ENCODE results near the gene HSPB6.
"Not testable (repeated sequence)": the region's sequence is repeated elsewhere in the genome, so short reads cannot be mapped to it uniquely, and the experiment has no call there.

The HSPB6 gene

GRCh38 chr19:35786299-35787160, 29.7 kb upstream of the HSPB6 start:
- DNase-seq (ENCODE audit: low read depth in 2 of 3, low spot score in 2 of 3) = no peak

GRCh38 chr19:35785339-35785627, 28.5 kb upstream of the HSPB6 start:
- DNase-seq (ENCODE audit: low read depth in 2 of 3, low spot score in 2 of 3) = no peak

DNA sequence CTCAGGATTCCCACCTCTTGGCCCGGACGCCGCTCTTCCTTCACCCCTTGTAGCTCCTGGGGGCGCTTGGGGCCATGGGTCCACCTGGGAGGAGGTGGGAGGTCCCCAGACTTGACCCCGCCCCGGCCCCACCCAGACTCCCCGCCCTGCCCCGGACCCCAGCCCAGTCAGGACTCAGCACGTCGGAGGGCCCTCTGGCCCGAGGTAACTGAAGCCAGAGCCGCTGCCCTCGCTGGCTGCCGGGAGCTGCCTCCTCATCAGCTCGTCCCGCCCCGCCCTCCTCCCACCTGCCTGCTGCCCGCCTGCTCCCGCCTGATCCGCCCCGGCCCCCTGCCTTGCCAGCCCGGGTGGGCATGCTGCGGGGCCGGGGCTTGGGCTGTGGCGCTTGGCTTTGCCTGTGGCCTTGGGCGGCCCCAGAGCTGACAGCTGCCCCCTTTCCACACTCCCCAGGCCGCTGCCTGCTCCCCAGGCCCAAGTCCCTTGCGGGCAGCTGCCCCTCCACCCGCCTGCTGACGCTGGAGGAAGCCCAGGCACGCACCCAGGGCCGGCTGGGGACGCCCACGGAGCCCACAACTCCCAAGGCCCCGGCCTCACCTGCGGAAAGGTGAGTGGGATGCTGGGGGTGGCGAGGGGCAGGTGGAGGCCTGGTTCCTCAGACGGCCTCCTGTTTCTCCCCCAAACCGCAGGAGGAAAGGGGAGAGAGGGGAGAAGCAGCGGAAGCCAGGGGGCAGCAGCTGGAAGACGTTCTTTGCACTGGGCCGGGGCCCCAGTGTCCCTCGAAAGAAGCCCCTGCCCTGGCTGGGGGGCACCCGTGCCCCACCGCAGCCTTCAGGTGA, 27.9 kb upstream of the HSPB6 start:
- DNase-seq (ENCODE audit: low read depth in 2 of 3, low spot score in 2 of 3) = no peak

- no peak for DNase-seq (ENCODE audit: low read depth in 2 of 3, low spot score in 2 of 3)
Measured at GRCh38 chr19:35783469-35784434, 26.9 kb upstream of the HSPB6 start.

- no peak for DNase-seq (ENCODE audit: low read depth in 2 of 3, low spot score in 2 of 3)
Measured at GRCh38 chr19:35782589-35782988, 25.8 kb upstream of the HSPB6 start.

DNA sequence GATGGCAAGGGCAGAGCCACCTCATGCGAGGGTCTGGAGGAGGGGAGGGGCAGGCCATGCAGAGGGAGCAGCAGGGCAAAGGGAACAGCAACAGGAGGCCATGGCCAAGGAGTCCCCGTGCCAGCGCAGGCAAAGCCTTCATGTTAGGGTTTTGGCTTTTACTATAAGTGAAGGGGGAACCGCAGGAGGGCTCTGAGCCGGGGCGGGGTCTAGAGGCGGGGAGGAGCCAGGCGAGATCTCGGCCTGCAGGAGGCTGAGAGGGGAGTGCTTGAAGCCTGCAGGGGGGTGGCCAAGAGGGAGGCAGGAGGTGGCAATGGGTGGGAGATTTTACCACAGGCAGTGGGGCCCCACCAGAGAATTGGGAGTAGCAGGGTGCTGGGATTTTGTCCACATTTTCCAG, 24.8 kb upstream of the HSPB6 start:
- no peak for DNase-seq (ENCODE audit: low read depth in 2 of 3, low spot score in 2 of 3)

DNA sequence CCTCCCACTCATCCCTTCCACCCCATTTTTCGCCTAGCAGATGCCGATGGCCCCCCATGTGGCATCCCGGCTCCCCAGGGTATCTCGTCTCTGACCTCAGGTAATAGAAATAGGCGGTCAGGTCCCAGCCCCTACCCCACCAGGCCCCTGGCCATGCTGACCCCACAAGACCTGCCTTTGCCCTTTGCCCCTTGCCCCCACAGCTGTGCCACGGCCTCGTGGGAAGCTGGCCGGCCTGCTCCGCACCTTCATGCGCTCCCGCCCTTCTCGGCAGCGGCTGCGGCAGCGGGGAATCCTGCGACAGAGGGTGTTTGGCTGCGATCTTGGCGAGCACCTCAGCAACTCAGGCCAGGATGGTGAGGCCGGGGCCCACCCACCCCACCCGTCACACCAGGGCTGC, 23.9 kb upstream of the HSPB6 start:
- DNase-seq (ENCODE audit: low read depth in 2 of 3, low spot score in 2 of 3) = no peak

DNA sequence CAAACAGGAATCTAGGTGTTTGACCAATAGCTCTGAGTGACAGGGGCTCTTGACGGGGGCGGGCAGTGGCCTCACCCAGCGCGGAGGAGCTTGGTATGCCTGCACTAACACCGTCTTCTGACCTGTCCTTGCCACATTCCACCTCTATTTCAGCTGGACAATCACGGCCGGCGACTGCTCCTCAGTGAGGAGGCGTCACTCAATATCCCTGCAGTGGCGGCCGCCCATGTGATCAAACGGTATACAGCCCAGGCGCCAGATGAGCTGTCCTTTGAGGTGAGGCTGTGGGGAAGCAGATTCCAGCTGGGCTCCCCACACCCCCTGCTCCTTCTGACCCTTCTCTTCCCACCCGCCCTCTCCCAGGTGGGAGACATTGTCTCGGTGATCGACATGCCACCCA, 23.2 kb upstream of the HSPB6 start:
- no peak for DNase-seq (ENCODE audit: low read depth in 2 of 3, low spot score in 2 of 3)

- no peak for DNase-seq (ENCODE audit: low read depth in 2 of 3, low spot score in 2 of 3)
Measured at GRCh38 chr19:35779033-35779432, 22.2 kb upstream of the HSPB6 start.

DNA sequence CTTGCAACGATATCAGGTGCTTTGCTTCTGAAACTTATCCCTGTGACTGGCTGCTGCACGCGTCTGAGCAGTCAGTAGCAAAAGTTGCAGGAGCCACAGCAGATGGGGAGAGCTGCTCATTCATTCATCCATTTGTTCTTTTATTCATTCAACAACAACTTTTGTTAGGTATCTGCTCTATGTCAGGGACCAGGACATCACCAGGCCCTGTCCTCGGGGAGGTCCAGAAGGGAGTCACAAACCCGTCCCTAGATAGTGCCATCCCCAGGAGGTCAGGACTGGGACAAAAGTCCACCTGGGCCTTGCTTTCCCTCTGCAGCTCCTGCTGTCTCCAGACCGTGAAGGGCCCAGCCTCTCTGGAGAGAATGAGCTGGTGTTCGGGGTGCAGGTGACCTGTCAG, 21.1 kb upstream of the HSPB6 start:
- no peak for DNase-seq (ENCODE audit: low read depth in 2 of 3, low spot score in 2 of 3)

DNA sequence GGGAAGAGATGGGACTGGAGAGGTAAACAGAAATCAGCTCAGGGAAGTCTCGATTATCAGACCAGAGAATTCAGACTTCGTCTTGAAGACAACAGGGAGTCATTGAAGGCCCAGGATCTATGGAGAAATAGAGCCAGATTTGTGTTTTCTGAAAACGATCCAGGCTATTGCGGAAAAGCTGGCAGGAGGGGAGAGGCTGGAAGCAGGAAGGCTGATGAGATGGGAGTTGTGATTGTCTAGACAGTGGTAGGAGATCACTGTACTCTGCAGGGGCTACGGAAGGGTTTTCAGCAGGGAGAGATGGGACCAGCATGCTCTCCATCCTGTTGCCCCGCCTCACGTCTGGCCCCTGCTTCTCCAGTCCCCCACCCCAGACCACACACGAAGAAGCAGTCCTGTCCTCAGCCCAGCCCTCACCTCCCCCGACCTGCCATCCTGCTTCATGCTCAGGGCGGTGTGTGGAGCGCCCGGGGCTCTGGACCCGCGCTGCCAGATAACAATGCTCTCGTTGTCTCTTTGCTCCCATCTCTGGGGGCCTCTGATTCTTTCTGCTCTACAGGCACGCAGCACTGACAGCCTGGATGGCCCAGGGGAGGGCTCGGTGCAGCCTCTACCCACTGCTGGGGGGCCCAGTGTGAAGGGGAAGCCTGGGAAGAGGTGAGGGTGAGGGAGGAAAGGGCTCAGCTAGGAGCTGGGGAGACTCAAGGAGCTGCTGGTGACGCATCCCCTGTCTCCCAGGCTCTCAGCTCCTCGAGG, 20.4 kb upstream of the HSPB6 start:
- no peak for DNase-seq (ENCODE audit: low read depth in 2 of 3, low spot score in 2 of 3)

DNA sequence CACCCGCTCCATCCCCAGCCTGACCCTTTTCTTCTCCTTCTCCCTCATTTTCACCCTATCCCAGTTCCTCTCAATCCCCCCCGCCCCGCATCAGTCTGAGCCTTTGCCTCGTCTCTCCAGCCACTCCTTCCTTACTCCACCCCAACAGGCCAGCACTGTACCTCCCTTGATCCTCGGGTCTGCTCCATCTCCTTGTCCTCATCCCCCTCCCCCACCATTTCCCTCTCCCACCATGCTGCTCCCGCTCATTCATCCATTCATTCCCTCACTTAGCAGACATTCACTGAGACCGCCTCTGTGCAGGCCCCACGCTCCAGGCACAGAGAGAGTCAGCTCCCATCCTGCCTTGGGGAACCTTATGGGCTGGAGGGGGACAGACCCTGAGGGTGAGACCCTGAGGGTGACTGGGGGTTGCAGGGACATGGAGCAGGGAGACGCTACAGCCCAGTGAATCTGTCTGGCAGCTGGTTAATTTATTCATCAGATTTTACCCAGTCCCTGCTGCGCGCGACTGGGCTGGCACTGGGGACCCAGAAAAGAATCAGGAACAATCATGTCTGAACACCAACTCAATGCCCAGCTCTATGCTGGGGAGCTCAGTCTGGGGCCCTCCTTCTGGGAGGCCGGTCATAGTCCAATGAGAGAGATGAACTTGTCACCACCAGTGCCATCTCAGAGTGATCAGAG, 19.4 kb upstream of the HSPB6 start:
- no peak for DNase-seq (ENCODE audit: low read depth in 2 of 3, low spot score in 2 of 3)

- peak; percentile 94 to 97 (median 94) for DNase-seq (ENCODE audit: low read depth in 2 of 3, low spot score in 2 of 3)
Measured at GRCh38 chr19:35775298-35776101, 18.7 kb upstream of the HSPB6 start, which contains the start of gene ARHGAP33. Gene ARHGAP33, plus strand, starts transcription at chr19:35775564. Its CDS starts 95 bp downstream, at chr19:35775659.

GRCh38 chr19:35775046-35775297, 18.1 kb upstream of the HSPB6 start:
- DNase-seq (ENCODE audit: low read depth in 2 of 3, low spot score in 2 of 3) = no peak

- no peak for DNase-seq (ENCODE audit: low read depth in 2 of 3, low spot score in 2 of 3)
Measured at GRCh38 chr19:35774274-35775045, 17.6 kb upstream of the HSPB6 start.

GRCh38 chr19:35773020-35773806, 16.4 kb upstream of the HSPB6 start:
- DNase-seq (ENCODE audit: low read depth in 2 of 3, low spot score in 2 of 3) = no peak

- not testable (repeated sequence) for DNase-seq (ENCODE audit: low read depth in 2 of 3, low spot score in 2 of 3)
Measured at GRCh38 chr19:35772362-35772761, 15.5 kb upstream of the HSPB6 start.

DNA sequence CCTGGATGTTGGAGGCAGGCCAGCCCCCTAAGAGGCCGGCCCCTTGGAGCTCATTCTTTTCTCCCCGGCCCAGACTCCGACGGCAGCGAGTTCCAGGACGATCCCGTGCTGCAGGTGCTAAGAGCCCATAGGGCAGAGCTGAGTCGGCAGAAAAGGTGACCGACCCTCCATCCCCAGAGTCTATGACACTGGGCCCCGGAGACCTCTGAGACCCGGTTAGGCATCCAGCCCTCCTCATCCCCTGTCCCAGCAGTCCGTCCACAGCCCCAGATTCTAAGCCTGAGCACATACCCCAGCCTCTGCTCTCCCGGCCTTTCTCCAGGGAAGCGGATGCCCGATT, 11.2 kb upstream of the HSPB6 start:
- no peak for DNase-seq (ENCODE audit: low read depth in 2 of 3, low spot score in 2 of 3)
